Colonic mucosa (tissue), 4 donors: Measurements from ENCODE around the gene NFASC. TPM values are rescaled to one million over a fixed set of nuclear protein-coding genes. Genes with fewer than 3 reads are reported as not detected.

Source experiments
- DNase-seq: peaks from one replicate; pipeline ENCODE4 v3.0.0-alpha.2; 2020
- H3K27ac ChIP-seq: fragments of 200-600 bp; one replicate; pipeline ENCODE4 v1.8.0; 2021
- H3K27me3 ChIP-seq: fragments of 200-600 bp; one replicate; pipeline ENCODE4 v1.8.0; 2021
- H3K36me3 ChIP-seq: fragments of 200-600 bp; one replicate; pipeline ENCODE4 v1.8.0; 2021
- H3K4me1 ChIP-seq: fragments of 200-600 bp; one replicate; pipeline ENCODE4 v1.8.0; 2021; ENCODE audit warnings: mild to moderate bottlenecking
- H3K4me3 ChIP-seq: fragments of 200-600 bp; one replicate; pipeline ENCODE4 v1.8.0; 2021
- H3K9ac ChIP-seq, 2 donors: one replicate each; pipeline ENCODE4 v1.7.0; 2013; ENCODE audit warnings: control low read depth in 2 of 2, low read depth in 2 of 2, low read length in 2 of 2
- H3K9me3 ChIP-seq: fragments of 200-600 bp; one replicate; pipeline ENCODE4 v1.8.0; 2021
- CTCF ChIP-seq: fragments of 200-600 bp; IDR thresholded peaks from one replicate; pipeline ENCODE4 v1.8.0; 2022; ENCODE audit warnings: antibody characterized with exemption, mild to moderate bottlenecking
- intact Hi-C: fragments of 100-400 bp; cut with DNase I; formaldehyde crosslinking; loops from one replicate; pipeline ENCODE4 v1.14.1; 2022
- total RNA-seq, 2 donors: library from RNA; stranded (reverse); fragmentation: NEBNext Ultra II Directional in 1 of 2; extraction: Animal tissue kit (Norgen Biotek cat#: 25700) in 1 of 2; gene quantifications; one replicate each; pipeline ENCODE4 v1.2.1, GENCODE V29; 2021
- donor health status: healthy.
- donor health status: DM: no; HTN: no; CAD: no.
- donor health status: DM: no; HTN: no; CAD: no.

The NFASC gene
- total RNA-seq, 2 donors from 2014 or later: 12.1 to 13.9 TPM

DNA sequence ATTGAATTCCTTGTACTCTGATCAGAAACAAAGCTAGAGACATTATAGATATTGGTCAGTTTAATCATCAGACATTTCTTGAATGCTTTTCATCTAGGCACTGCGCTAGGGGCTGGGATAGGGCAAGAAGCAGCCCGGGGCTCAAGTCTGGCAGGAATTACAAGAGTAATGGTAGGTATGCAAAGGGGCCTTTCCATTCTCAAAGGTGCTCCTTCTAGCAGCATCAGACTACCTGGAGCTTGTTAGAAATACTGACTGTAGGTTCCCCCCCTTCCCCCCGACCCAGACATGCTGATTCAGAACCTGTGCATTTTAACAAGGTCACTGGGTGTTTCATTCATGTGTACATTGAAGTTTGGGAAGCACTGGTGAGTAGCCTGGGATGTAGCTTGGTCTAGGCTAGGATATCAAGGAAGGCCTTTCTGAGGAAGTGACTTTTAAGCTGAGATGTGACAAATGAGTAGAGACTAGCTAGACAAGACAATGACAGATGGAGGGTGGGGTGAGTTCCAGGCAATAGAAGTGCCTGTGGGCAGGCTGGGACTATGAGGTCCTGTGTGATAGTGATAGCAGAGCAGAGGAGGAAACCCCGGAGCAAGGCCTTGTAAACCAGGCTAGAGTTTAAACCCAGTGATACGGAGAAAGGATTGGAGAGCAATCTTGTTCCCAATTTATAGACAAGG, 26.3 kb downstream of the NFASC start:
- no peak for TF ChIP-seq CTCF
- Histone ChIP-seq H3K27me3 (no peaks in the 10 kb centered on the region), H3K36me3 (no peaks in the 10 kb centered on the region), H3K9ac (no peak overlapping the region), H3K9me3 (no peaks in the 10 kb centered on the region), H3K4me3 (no peak overlapping the region), H3K4me1 (no peaks in the 10 kb centered on the region), H3K27ac (no peak overlapping the region)
- intact Hi-C loops: no loop called here
- no peak for DNase-seq

GRCh38 chr1:204900721-204901120, 30.1 kb downstream of the NFASC start:
- H3K27me3 ChIP-seq: no peaks in the 10 kb centered on the region
- H3K4me1 ChIP-seq: no peaks in the 10 kb centered on the region
- no peak for TF ChIP-seq CTCF
- H3K36me3 ChIP-seq: no peaks in the 10 kb centered on the region
- no peaks in the 10 kb centered on the region for H3K9me3 ChIP-seq
- intact Hi-C loops: no loop called here
- no peak overlapping the region for H3K9ac ChIP-seq
- H3K4me3 ChIP-seq: no peak overlapping the region
- DNase-seq: no peak
- H3K27ac ChIP-seq: no peak overlapping the region

GRCh38 chr1:204902671-204903070, 32.0 kb downstream of the NFASC start:
- intact Hi-C loops: no loop called here
- no peaks in the 10 kb centered on the region for H3K27me3 ChIP-seq

DNA sequence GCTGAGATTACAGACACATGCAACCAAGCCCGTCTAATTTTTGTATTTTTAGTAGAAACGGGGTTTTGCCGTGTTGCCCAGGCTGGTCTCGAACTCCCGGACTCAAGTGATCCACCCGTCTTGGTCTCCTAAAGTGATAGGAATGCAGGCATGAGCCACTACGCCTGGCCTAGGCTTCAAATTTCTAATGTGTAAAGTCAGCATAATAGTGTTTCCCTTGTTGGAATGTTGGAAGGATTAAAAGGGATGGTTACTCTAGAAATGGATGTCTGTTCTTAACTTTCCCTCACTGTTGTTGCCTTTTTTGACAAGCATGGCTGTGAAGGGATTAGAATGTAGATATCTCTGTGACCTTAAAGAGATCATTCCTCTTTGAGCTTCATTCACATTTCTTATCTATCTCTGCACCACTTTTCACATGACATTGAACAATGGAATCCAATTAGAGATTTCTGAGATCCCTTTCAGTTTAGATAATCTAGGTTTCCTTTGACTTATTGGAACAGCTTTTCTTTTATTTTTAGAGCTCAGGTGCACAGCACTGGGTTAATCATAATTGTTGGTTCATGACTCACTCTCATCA, 33.7 kb downstream of the NFASC start:
- Histone ChIP-seq H3K27ac (no peak overlapping the region), H3K27me3 (no peaks in the 10 kb centered on the region), H3K9ac (no peak overlapping the region), H3K4me1 (no peaks in the 10 kb centered on the region), H3K9me3 (no peaks in the 10 kb centered on the region), H3K36me3 (no peaks in the 10 kb centered on the region), H3K4me3 (no peak overlapping the region)
- DNase-seq: no peak
- TF ChIP-seq CTCF: no peak
- intact Hi-C loops: no loop called here

More at GRCh38 chr1:204902671-204903070, 32.0 kb downstream of the NFASC start:
- Histone ChIP-seq H3K36me3 (no peaks in the 10 kb centered on the region), H3K9me3 (no peaks in the 10 kb centered on the region), H3K4me3 (no peak overlapping the region), H3K27ac (no peak overlapping the region), H3K9ac (no peak overlapping the region), H3K4me1 (no peaks in the 10 kb centered on the region)
- DNase-seq: no peak
- TF ChIP-seq CTCF: no peak

DNA sequence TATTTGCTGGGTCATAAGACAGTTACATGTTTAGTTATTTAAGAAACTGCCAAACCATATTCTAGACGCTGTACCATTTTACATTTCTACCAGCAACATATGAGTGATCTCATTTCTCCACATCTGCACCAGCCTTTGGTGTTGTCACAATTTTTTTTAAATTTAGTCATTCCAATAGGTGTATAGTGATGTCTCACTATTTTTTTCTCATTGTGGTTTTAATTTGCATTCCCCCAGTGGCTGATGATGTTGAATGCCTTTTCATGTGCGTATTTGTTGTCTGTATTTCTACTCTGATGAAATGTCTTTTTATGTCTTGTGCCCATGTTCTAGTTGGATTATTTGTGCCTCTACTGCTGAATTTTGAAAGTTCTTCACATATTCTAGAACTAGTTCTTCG, 38.4 kb downstream of the NFASC start:
- no peaks in the 10 kb centered on the region for H3K9me3 ChIP-seq
- no peak for TF ChIP-seq CTCF
- no peak for DNase-seq
- H3K4me1 ChIP-seq: no peaks in the 10 kb centered on the region
- no peak overlapping the region for H3K4me3 ChIP-seq
- H3K36me3 ChIP-seq: no peaks in the 10 kb centered on the region
- H3K27ac ChIP-seq: no peak overlapping the region
- H3K27me3 ChIP-seq: no peaks in the 10 kb centered on the region
- intact Hi-C loops: no loop called here
- H3K9ac ChIP-seq: no peak overlapping the region
